ENCODE measurements around the gene STK32C.

The STK32C gene

DNA sequence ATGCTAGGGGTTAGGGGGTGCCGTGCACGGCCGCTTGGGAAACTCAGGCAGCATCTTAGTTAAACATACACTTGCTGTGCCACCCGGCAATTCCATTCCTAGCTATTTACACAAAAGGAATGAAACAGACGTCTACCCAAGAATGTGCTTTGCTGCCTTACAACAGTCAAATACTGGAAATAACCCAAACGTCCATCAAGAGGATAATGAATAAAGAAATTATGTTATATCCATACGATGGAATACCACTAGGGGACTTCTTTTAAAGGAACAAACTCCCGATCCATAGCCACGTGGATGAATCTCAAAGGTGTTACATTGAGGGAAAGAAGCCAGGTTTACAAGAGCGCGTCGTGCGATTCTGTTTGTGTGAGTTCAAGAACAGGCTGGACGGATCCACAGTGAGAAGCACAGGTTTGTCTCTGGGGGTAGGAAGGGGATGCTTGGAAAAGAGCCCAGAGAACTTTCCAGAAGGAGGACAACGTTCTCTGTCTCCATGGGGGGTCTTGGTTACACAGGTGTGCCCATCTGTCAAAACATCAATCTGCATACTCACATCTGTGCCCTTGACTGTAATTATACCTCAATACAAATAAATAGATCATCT is 41.8 kb downstream of the STK32C start:
- DNase-seq (ENCODE audit: low read depth), result peak; percentile 14

DNA sequence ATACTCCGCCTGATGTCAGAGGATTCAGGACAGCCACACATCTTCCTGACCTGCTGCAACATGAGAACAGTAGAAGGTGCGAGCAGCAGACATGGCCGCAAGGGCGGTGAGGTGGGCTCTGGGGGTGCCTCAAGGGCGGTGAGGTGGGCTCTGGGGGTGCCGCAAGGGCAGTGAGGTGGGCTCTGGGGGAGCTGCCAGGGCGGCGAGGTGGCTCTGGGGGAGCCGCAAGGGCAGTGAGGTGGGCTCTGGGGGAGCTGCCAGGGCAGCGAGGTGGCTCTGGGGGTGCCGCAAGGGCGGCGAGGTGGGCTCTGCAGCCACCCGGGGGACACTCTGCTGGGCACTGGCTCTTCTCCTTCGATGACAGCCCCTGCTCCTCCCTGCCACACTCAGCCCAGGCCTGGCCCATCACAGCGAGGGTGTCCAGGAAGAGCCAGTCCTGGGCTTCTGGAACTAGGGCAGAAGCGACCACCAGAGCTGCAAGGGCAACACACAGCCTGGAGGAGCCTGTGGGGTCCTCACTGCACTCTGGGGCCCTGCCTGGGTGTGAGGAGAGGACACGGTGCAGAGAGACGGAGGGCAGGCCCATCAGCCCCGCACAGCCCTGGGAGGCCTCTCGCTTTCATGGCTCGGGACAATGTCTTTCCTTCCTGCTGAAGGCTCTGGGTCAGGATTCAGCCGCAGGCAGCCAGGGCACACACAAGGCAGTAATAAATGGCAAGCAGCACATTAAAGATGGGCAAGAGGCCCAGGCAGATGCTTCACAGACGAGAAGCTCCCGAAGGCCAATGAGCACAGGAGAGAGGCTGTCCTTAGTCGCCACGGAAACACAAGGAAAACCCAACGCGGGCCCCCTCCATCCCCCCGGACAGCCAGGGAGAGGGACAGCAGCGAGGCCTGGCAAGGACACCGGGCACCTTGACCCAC is 42.5 kb downstream of the STK32C start:
- DNase-seq (ENCODE audit: low read depth), result peak; percentile 46

DNA sequence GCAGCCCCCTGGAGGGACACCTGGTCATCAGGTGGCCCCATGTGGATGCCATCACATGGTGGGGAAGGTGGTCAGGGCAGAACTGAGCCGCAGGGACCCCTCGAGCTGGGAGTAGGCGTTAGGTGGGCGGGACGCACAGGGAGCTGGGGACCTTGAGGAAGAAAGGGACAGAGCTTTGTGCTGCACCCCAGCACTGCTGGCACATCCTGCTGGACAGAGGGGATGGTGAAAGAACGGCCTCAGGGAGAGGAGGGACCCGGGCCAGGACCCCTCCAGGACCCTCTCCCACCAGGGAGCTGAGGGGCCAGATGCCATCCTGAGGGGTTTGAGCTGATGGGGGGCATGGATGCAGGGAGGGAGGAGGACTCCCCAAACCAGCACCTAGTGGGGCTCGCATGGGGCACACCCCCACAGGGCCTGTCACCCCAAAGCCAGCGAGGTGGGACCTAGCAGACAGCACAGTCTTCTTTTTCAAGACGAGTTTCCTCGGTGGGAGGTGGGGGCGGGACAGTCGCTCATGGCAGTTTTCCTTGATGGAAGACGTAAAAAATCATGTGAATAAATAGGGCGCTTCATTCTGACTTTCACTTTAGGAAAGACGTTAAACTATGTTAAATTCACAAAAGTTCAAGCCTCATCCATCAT is 43.3 kb downstream of the STK32C start:
- no peak for DNase-seq (ENCODE audit: low read depth)

DNA sequence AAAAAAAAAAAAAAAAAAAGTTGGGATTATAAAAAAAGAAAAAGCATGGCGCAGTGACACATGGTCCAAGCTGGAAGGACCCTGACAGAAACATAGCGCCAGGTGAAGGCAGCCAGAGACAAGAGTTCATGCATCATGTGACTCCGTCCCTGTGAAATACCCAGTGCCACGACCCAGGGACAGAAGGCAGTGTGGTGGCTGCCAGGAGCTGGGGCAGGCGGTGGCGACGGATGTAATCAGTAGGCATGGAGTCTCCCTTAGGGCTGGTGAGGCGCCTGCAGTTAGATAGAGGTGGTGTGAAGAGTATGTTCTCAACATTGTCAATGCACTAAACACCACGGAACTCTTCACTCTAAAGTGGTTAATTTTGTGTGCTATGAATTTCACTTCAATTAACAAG is 43.9 kb downstream of the STK32C start:
- DNase-seq (ENCODE audit: low read depth), result no peak

DNA sequence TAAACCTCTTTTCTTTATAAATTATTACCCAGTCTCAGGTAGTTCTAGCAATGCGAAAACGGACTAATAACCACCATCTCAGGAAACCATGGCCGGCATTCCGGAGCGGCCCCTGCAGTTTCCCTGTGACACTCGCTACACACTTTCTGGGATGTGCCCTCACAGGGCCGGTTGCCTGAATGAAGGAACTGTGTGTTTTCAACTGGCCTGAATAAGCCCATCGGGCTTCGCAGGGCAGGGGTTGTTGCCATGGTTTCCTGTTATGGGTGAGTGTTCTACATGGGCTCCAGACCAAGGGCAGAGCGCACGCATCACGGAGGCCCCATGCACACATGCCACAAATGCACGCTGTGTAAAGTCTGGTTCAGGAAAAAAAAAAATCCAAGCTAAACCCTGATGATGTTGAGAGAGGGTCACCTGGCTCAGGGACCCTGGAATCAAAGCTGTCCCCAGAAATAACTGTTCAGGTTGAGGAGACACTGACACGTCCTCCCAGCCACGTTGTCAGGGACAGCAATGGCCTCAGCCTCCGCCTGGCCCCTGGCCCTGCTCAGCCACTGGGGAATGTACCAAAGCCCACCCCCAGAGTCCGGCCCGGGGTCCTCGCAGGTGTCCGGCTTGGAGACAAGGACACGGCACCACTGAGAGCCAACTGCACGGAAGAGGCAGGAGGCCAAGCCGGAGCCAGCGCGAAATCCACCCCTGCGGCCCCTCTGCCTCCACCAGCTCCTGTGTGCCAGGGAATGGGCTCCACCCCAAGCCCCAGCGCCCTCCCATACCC is 47.9 kb downstream of the STK32C start:
- no peak for DNase-seq (ENCODE audit: low read depth)

DNA sequence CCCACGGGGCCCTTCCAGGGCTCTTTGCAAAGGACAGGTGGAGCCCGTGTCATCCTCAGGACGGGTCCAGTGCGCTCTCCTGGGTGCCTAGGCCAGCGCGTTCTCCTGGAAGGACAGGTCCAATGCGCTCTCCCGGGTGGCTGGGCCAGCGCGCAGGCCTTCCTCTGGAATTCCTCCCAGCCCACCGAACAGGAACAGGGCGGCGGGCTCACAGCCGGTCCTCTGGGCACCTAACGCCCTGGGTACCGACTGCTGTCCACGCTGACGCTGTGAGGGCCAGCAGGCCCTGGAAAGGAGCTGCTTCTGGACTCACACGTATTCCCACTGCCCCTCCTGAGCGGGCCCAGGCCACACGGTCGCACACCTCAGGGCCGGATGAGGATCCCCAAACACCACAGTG is 49.3 kb downstream of the STK32C start:
- DNase-seq (ENCODE audit: low read depth), result no peak

DNA sequence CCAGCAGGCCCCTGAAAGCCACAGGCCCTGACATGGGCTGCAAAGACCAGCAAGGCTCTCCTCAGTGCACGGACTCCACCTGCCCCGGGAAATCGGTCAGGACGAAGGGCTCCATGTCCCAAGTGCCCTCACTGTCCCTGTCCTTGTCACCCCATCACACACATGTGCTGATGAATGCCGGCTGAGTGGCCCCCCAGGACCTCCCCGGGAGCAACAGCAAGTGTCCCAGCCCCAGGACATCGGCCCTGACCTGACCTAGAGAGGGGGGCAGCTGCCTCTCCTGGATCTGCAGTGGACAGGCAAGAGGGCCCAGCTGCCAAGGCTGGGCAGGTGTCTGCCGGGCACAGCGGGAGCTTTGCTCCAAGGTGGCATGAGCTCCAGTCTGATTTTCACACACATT is 49.8 kb downstream of the STK32C start:
- DNase-seq (ENCODE audit: low read depth), result no peak

DNA sequence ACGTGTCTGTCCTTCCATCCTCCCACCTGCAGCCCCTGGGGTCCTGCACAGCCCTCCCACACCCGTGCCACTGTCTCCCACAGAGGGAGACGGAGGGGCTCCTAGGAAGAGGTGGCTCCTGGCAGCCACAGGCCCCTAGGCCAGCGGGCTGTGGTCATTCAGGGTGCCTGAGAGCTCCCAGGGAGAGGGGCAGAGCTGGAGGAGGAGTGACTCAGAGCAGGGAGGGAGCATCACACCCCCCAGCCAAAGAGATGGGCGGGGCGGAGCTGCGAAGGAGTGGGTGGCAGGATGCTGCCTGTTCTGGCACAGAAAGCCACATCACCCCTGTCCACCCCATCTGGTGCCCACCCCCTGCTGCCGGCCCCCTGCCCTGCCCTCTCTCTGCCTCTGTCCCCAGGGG is 50.5 kb downstream of the STK32C start:
- no peak for DNase-seq (ENCODE audit: low read depth)

DNA sequence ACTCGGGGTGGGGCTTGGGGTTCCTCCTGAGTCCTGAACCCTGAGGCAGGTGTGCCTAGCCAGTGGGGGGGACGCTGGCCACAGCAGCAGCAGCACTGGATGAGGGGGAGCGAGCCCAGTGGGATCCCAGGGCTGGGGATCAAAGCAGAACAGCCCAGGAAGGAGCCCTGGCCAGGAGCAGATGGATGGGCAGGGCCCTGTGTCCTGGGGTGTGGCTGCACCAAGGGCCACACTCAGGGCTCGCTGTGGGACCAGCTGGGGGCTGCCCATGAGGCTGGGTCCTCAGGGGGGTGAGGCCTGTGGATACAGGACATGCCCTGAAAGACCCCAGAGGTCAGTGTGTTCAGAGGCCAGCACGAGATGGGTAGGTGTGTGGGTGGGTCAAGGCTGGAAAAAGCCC is 50.9 kb downstream of the STK32C start:
- DNase-seq (ENCODE audit: low read depth), result no peak

DNA sequence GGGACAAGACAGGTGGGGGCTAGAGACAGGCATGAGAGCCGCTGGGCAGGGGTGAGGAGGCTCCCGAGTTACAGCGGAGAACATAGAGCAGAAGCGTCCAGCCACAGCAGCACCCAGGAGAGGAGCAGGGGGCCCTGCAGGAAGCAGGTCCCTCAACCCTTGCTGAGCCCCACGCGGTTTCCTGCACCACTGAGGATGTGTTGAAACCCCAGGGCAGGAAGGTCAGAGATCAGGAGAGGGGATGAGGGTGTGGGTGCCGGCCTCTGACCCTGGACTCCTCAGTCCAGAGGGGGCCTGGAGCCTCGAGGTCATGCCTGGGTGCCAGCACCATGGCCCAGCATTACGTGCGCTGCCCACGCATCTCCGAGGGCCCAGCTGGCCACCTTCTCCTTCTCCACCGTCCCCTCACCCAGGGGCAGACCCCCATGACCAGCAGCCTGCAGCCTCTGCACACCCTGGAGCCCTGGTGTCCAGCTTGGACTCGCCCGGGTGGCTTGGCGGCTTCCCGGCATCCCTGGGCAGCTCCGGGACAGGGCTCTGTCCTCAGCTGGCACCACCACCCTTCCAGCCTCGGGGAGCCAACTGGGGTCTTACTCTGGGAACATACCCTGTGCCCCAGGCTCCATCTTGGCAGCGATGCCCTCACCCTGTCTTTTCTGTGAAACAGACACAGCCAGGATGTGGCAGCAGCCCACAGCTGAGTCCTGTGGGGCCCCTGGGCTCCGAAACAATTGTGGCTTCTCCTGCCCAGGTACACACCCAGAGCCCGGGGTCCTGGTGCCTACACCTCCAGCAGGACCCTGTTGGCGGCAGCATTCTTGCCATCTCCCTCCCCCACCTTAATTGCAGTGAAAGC is 52.0 kb downstream of the STK32C start:
- DNase-seq (ENCODE audit: low read depth), result no peak

DNA sequence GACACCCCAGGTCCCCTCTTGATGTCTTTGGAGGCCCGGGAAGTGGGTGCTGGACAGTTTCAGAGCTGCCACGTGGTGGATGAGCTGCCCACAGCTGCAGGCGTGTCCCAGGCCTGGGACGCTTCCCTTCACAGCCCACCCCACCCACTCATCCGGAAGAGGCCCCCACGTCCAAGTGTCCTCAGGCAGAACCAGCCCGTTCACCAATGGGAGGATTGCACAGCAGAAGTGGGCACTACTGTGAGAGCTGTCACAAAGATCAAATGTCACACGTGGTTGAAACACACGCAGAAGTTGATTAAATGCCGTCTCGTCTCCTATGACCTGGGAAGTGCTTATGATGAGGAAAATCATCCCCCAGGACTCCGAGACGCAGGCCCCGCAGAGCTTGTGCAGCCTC is 52.9 kb downstream of the STK32C start:
- DNase-seq (ENCODE audit: low read depth), result no peak

DNA sequence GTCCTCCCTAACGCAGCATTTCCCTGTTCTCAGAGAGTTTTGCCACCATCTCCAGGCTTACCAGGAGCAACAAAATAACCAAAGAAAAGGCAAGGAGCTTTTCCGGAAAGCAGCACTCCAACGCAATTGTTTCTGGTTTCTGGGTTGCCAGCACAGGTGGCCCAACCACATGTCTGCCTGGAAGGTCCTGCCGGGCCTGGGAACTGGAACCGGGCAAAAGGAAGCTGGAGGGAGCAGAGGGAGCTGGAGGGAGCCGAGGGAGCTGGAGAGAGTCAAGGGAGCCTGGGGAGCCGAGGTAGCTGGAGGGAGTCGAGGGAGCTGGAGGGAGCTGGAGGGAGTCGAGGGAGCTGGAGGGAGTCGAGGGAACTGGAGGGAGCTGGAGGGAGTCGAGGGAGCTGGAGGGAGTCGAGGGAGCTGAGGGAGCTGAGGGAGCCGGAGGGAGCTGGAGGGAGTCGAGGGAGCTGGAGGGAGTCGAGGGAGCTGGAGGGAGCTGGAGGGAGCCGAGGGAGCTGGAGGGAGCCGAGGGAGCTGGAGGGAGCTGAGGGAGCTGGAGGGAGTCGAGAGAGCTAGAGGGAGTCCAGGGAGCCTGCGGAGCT is 54.6 kb downstream of the STK32C start:
- DNase-seq (ENCODE audit: low read depth), result no peak

DNA sequence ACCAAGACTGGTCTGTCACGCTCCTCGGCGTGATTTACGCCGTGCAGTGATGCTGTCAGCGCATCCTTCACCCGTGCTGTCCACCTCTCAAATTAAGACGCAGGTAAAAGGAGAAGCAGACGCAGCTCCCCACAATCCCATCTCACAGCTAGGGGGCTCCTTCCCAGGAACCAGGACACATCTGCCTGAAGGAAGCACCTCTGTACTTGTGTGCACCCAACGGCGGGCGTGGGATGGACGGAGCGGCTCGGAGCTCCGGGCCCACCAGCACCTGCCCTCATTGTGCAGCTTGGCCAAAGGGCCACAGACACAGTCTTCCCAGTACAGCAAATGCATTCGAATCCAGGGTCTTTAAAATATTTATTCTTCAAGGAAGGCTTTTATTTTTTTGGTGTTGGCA is 55.3 kb downstream of the STK32C start:
- no peak for DNase-seq (ENCODE audit: low read depth)

DNA sequence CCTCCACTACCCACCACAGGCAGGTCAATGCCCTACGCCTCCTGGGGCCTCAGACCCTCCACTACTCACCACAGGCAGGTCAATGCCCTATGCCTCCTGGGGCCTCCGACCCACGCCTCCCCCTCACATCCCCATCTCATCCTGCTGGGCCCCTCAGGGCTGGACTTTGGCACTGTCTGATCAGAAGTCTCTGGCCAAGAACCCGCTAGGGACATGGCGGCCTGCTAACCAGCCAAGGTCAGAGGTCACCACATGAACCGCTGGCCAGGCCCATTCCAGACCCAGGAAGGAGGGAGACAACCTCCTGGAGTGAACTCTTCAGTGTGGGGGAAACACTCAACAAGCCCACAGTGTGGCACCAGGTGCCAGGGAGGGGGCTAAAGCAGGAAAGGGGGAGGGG is 55.8 kb downstream of the STK32C start:
- no peak for DNase-seq (ENCODE audit: low read depth)

DNA sequence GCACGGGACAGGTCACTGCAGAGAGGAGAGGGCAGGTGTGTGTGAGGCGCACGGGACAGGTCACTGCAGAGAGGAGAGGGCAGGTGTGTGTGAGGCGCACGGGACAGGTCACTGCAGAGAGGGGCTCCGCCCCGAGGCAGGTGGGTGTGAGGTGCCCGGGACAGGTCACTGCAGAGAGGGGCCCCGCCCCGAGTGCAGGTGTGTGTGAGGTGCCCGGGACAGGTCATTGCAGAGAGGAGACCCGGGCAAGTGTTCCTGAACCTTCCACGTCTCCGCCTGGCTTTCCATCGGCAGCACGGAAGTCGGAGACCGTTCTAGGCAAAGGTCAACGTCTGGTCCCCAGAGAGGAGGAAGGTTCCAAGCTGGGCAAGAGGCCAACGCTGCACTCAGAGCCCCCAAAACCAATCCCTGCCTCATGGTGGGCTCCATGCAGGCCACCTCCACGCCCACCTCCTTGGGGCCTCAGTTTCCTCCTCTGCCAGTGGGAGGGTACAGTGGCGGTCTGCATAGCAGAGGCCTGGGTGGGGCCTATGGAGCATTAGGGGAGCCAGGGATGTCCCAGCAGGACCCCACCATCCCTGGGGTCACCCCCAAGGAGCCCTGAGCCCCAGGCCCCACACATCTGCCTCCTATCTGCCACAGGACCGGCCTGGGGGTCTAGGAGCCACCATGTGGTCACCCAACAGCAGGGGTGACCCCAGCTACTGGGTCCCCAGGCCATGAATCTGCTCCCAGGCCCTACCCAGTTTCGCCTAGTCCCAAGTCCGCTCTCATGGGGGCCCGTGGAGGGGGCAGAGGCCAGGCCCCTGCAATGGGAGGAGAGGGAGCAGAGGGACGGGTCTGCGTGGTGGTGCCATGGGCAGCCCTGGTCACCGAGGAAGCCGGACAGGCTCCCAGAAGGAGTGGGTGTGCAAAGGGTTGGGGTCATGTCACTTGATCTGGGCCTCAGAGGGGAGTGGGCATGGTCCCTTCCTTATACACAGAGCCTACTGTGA is 57.0 kb downstream of the STK32C start:
- no peak for DNase-seq (ENCODE audit: low read depth)

DNA sequence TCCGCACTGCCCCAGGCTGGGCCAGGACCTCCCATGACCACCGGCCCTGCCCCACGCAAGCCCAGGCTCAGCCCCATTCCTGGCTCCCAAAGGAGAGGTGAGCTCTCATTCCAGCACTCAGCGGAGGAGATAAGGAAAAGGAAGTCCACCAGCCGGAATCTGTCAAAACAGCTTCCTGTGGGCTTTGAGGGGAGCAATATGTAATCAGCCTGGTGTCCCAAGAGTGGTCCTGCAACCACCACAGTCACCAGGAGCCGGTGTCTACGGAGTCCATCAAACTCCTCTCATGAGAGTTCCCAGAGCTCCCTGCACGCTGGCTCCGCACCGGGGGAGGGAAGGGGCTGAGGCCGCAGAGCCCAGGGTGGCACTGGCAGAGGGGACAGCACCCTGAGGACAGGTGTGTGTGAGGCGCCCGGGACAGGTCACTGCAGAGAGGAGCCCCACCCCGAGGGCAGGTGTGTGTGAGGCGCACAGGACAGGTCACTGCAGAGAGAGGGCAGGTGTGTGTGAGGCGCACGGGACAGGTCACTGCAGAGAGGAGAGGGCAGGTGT is 57.9 kb downstream of the STK32C start:
- DNase-seq (ENCODE audit: low read depth), result no peak

DNA sequence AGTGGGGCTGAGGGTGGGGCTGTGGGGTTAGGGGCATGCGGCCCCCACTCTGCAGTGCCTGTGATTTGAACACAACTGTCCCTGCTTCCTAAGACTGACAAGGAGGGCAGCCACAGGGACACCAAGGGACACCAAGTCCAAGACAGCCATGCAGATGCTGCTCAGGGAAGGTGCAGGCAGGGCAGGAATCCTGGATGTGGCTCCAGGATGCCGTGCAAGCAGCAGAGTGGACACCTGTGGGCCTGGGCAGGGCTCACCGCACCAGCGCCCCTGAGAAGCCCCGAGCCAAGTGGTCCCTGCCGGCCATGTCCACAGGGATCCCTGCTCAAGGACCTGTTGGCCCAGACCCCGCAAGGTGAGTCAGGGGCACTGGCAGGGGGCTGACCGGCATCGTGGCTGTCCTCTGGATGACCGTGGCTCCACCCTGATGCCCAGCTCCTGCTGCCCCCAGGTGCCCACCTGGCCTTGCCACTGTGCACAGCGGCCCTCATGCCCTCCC is 58.5 kb downstream of the STK32C start:
- DNase-seq (ENCODE audit: low read depth), result no peak

DNA sequence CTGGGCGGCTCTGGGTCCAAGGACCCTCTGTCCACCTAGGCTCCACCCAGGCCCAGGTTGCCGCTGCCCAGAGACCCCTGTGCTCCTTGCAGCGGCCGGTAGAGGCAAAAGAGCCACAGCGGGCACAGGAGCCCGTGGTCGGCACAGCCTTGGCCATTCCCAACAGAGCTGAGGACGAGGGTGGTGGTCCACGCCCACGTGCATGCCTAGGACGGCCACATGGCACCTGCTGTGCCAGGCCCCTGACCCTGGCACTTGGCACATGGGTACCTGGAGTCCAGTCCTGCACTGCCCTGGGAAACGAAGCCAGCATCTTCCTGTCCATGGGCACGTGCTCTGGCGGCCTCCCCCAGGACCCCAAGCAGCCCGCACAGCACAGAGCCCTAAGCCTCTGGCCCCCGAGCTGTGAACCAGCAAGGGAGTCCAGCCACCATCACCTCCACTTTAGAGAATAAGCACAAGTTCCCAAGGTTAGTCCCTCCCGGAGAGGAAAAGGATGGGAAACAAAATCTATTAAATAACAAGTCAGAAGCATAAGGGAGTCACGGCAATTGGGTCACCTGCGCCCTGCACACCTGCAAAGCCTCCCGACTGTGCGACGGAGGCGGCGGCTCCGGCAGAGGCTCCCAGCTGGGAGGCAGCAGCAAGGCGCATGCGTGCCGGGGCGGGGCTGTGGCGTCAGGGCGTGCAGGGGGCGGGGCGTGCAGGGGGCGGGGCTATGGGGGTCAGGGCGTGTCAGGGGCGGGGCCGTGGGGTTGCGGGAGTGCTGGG is 59.1 kb downstream of the STK32C start:
- DNase-seq (ENCODE audit: low read depth), result no peak

Data from fibroblast of gingiva (primary cell).